ENCODE results near the gene CPNE2. TPM values are rescaled to one million over a fixed set of nuclear protein-coding genes. Genes with fewer than 3 reads are reported as not detected.

The CPNE2 gene
- polyA plus RNA-seq, 1 donor (not counting 4 experiments of a cell fraction or from before 2014, with no cell fraction given): 26.5 TPM

DNA sequence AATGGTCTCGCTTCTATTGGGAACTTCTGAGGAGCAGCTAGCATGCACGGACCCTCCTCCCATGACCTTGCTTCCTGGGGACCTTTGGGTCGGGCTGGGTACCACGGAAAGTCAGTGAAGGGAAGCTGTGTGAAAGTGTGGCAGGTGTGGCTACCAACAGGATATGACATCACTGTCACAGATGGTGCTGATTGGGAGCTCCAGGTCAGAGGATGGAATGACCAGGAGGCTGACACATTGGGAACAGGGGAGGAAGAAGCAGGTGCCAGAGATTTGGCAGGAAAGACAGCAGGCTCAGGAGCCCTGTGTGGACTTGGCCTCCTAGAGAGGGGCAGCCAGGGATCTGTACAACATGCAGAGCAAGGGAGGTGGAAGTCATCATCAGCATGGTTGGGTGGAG is 34.0 kb downstream of the CPNE2 start:
- FAIRE-seq (no peak), DNase-seq (ENCODE audit: low read depth, low spot score) (no peak)
- Histone ChIP-seq H3K9me1 (ENCODE audit: control insufficient read depth, extremely low read depth, insufficient read depth, low read length) (no peaks in the 10 kb centered on the region), H2AFZ (ENCODE audit: control insufficient read depth, low read length) (no peak overlapping the region), H3K27me3 (ENCODE audit: control insufficient read depth, extremely low read depth, insufficient read depth, low read length) (no peaks in the 10 kb centered on the region), H3K79me2 (ENCODE audit: control insufficient read depth, insufficient read depth, low read length) (no peaks in the 10 kb centered on the region), H3K4me1 (ENCODE audit: control insufficient read depth, extremely low read depth, insufficient read depth, low read length) (no peaks in the 10 kb centered on the region), H4K20me1 (ENCODE audit: control insufficient read depth, extremely low read depth, insufficient read depth, low read length) (no peaks in the 10 kb centered on the region), H3K4me3 (ENCODE audit: control insufficient read depth in 2 of 3, extremely low read depth in 1 of 3, insufficient read depth in 2 of 3, low read depth in 1 of 3, low read length in 3 of 3) (no peak overlapping the region), H3K4me2 (ENCODE audit: control insufficient read depth, extremely low read depth, insufficient read depth, low read depth, low read length) (no peak overlapping the region), H3K27ac (ENCODE audit: control insufficient read depth, insufficient read depth, low read length) (no peak overlapping the region), H3K9me3 (ENCODE audit: control insufficient read depth, low read depth, low read length) (no peaks in the 10 kb centered on the region), H3K9ac (ENCODE audit: control insufficient read depth, extremely low read depth, insufficient read depth, low read length) (no peak overlapping the region), H3K36me3 (ENCODE audit: control insufficient read depth in 2 of 2, extremely low read depth in 1 of 2, insufficient read depth in 2 of 2, low read length in 2 of 2) (peaks cover 0 to 5% of the 10 kb centered on the region in 2 experiments)
- dilution Hi-C loops (cut with MboI; ENCODE audit: extremely low pct_ligation_motif_present, low sequenced_read_pairs): no loop called here
- TF ChIP-seq, protein P1, sequence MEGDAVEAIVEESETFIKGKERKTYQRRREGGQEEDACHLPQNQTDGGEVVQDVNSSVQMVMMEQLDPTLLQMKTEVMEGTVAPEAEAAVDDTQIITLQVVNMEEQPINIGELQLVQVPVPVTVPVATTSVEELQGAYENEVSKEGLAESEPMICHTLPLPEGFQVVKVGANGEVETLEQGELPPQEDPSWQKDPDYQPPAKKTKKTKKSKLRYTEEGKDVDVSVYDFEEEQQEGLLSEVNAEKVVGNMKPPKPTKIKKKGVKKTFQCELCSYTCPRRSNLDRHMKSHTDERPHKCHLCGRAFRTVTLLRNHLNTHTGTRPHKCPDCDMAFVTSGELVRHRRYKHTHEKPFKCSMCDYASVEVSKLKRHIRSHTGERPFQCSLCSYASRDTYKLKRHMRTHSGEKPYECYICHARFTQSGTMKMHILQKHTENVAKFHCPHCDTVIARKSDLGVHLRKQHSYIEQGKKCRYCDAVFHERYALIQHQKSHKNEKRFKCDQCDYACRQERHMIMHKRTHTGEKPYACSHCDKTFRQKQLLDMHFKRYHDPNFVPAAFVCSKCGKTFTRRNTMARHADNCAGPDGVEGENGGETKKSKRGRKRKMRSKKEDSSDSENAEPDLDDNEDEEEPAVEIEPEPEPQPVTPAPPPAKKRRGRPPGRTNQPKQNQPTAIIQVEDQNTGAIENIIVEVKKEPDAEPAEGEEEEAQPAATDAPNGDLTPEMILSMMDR (optimal IDR thresholded peaks at IDR 0.05 in 1 of 3, IDR thresholded peaks at IDR 0.05 in 1 of 3, conservative IDR thresholded peaks at IDR 0.05 in 1 of 3; ENCODE audit: extremely low read depth in 1 of 3, insufficient read depth in 2 of 3, low read length in 3 of 3): no peak
- TF ChIP-seq EZH2 (IDR thresholded peaks at IDR 0.05; ENCODE audit: low read length): no peak

DNA sequence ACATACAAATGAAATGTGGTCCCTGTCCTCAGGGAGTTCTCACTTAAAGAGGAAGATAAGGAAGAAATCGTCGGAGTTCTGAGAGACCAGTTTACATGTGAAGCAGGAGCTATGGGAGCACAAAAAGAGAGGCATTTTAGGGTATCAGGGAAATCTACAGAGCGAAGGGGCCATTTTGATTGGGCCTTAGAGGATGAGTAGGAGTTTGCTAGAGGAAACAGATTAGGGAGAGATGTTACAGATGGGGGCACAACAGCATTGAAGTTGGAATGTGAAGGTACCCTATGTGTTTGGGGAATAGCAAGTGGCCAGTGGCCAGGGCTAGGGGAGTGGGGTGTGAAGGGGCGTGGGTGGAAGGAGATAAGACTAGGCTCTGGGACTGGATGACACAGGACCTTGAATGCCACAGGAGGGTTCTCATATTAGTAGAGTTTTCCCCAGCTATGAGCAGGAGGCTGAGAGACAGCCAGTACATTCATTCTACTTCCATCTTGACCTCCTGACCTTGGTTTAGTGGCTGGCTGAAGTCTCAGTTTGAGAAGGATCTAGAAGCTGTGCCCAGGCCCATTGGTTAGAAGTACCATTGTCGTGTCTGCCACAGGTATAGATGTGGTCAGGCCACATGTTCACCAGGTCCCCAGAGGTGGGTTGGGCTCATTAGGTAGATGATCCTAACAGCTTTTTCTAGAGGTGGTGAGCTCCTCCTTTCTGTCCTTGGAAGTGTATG is 34.8 kb downstream of the CPNE2 start:
- DNase-seq (ENCODE audit: low read depth, low spot score) (no peak), FAIRE-seq (no peak)
- H4K20me1 ChIP-seq (ENCODE audit: control insufficient read depth, extremely low read depth, insufficient read depth, low read length): no peaks in the 10 kb centered on the region
- no peak overlapping the region for H3K4me2 ChIP-seq (ENCODE audit: control insufficient read depth, extremely low read depth, insufficient read depth, low read depth, low read length)
- H3K27me3 ChIP-seq (ENCODE audit: control insufficient read depth, extremely low read depth, insufficient read depth, low read length): no peaks in the 10 kb centered on the region
- TF ChIP-seq, protein P1 (optimal IDR thresholded peaks at IDR 0.05 in 1 of 3, IDR thresholded peaks at IDR 0.05 in 1 of 3, conservative IDR thresholded peaks at IDR 0.05 in 1 of 3; ENCODE audit: extremely low read depth in 1 of 3, insufficient read depth in 2 of 3, low read length in 3 of 3): no peak
- no peak for TF ChIP-seq EZH2 (IDR thresholded peaks at IDR 0.05; ENCODE audit: low read length)
- dilution Hi-C loops (cut with MboI; ENCODE audit: extremely low pct_ligation_motif_present, low sequenced_read_pairs): no loop called here
- no peaks in the 10 kb centered on the region for H3K36me3 ChIP-seq (ENCODE audit: control insufficient read depth in 2 of 2, extremely low read depth in 1 of 2, insufficient read depth in 2 of 2, low read length in 2 of 2)
- H3K4me1 ChIP-seq (ENCODE audit: control insufficient read depth, extremely low read depth, insufficient read depth, low read length): no peaks in the 10 kb centered on the region
- no peak overlapping the region for H3K9ac ChIP-seq (ENCODE audit: control insufficient read depth, extremely low read depth, insufficient read depth, low read length)
- H3K79me2 ChIP-seq (ENCODE audit: control insufficient read depth, insufficient read depth, low read length): no peaks in the 10 kb centered on the region
- no peaks in the 10 kb centered on the region for H3K9me1 ChIP-seq (ENCODE audit: control insufficient read depth, extremely low read depth, insufficient read depth, low read length)
- no peak overlapping the region for H3K4me3 ChIP-seq (ENCODE audit: control insufficient read depth in 2 of 3, extremely low read depth in 1 of 3, insufficient read depth in 2 of 3, low read depth in 1 of 3, low read length in 3 of 3)
- no peak overlapping the region for H2AFZ ChIP-seq (ENCODE audit: control insufficient read depth, low read length)
- no peak overlapping the region for H3K27ac ChIP-seq (ENCODE audit: control insufficient read depth, insufficient read depth, low read length)
- H3K9me3 ChIP-seq (ENCODE audit: control insufficient read depth, low read depth, low read length): no peaks in the 10 kb centered on the region

Data from keratinocyte (primary cell).